A673 (cell line): ENCODE results near the gene HARS2.
"Not testable (repeated sequence)": the region's sequence is repeated elsewhere in the genome, so short reads cannot be mapped to it uniquely, and the experiment has no call there.

Source experiments
- EZH2 ChIP-seq: fragments of 200-600 bp; sonication (generic); IDR thresholded peaks from 2 replicates; pipeline ENCODE4 v1.6.1; 2017; ENCODE audit warnings: borderline replicate concordance, low read depth, mild to moderate bottlenecking, mixed read lengths, antibody characterized with exemption, low read length; ENCODE audit not compliant: poor library complexity, severe bottlenecking
- TF ChIP-seq, protein P1 (sequence below): fragments of 300-800, 200-600 bp; sonication (generic); conservative IDR thresholded peaks from 2 replicates; pipeline ENCODE4 v1.5.1; 2017; ENCODE audit warnings: low read depth, mild to moderate bottlenecking, antibody characterized with exemption, low read length, moderate library complexity, mixed read lengths

DNA sequence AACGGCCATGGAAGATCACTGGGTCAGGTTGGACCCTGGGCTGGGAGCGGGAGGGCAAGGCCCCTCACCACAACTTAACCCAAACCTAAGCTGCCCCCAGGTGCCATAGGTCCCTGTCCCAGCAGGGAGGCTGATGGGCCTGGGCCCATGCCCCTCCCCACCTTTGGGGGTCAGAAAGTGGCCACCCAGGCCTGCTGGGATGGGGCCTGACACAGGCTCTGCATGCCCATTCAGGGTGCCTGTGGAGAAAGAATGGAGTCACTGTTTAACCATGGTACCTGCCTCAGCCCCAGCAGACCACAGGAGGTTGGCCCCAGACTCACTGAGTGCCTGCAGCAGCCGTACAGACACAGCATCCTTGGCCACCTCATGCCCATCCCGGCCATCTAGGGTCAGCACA lies 20.2 kb upstream of the HARS2 start:
- TF ChIP-seq, protein P1, sequence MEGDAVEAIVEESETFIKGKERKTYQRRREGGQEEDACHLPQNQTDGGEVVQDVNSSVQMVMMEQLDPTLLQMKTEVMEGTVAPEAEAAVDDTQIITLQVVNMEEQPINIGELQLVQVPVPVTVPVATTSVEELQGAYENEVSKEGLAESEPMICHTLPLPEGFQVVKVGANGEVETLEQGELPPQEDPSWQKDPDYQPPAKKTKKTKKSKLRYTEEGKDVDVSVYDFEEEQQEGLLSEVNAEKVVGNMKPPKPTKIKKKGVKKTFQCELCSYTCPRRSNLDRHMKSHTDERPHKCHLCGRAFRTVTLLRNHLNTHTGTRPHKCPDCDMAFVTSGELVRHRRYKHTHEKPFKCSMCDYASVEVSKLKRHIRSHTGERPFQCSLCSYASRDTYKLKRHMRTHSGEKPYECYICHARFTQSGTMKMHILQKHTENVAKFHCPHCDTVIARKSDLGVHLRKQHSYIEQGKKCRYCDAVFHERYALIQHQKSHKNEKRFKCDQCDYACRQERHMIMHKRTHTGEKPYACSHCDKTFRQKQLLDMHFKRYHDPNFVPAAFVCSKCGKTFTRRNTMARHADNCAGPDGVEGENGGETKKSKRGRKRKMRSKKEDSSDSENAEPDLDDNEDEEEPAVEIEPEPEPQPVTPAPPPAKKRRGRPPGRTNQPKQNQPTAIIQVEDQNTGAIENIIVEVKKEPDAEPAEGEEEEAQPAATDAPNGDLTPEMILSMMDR, result not testable (repeated sequence)
- not testable (repeated sequence) for TF ChIP-seq EZH2
